ENCODE data around the gene SMIM27. TPM values are rescaled to one million over a fixed set of nuclear protein-coding genes. Genes with fewer than 3 reads are reported as not detected.

The SMIM27 gene
- total and polyA plus RNA-seq, 9 of the 15 experiments (the other 6 are each of a cell fraction or from before 2014, with no cell fraction given), result 2.9 to 16.1 (median 7.9) TPM

DNA sequence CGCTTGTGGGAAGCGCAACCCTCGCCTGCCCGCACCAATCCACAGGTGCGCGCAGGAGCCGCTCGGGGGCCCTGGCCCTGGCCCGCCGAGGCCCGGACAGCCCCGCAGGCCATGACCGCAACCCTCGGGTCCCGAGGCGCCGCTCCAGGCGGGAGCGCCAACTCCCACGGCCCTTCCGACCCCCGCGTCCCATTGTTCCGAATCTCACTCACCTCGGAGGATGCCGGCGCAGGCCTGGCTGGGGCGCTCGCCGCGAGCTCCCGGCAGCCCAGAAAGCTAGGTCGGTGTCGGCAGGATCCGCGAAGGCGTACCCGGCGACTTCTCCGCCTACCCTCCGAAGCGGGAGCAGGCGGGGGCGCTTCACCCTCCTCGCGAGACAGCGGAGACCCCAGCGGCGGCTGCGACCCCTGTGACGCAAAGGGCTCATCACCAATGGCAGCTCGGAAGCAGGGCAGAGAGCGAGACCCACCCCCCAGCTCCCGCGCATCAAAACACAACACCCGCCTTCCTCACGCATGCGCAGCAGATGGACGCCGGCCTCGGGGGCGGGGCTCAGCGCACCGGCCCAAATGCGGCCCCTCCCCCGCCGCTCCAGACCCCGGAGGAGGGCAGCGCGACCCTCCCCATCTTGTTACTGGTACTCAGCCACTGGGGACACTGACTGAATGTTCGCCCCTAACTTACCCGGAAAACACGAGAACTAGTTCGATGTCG lies 1.4 kb upstream of the SMIM27 start (continued):
- TF ChIP-seq ZNF277 (CRISPR knock-in tag; IDR thresholded peaks at IDR 0.05; ENCODE audit: borderline replicate concordance) (no peak), MEIS2 (IDR thresholded peaks at IDR 0.05; ENCODE audit: partially characterized antibody) (peak; percentile 77), ZBTB7A (IDR thresholded peaks at IDR 0.05; ENCODE audit: borderline replicate concordance, control insufficient read depth, low read depth, low read length) (peak; percentile 99), KDM1A (IDR thresholded peaks at IDR 0.05) (no peak), MIER1 (IDR thresholded peaks at IDR 0.05; ENCODE audit: low read depth) (no peak), ZFX (CRISPR knock-in tag; IDR thresholded peaks at IDR 0.05) (peak; percentile 56), MYBL2 (IDR thresholded peaks at IDR 0.05; ENCODE audit: low read depth) (no peak), MYBL2 (CRISPR knock-in tag; IDR thresholded peaks at IDR 0.05; ENCODE audit: borderline replicate concordance) (no peak), ZNF57 (CRISPR knock-in tag; IDR thresholded peaks at IDR 0.05) (no peak), NRF1 (conservative IDR thresholded peaks at IDR 0.05 in 1 of 2, IDR thresholded peaks at IDR 0.05 in 1 of 2) (peak; percentile 95 to 96), SMAD4 (CRISPR knock-in tag; conservative IDR thresholded peaks at IDR 0.05) (no peak), FOXK2 (conservative IDR thresholded peaks at IDR 0.05 in 1 of 2, IDR thresholded peaks at IDR 0.05 in 1 of 2; ENCODE audit: low read depth in 2 of 2) (peak; percentile 69 to 85), HDAC6 (IDR thresholded peaks at IDR 0.05; ENCODE audit: low read depth, low read length) (no peak), GABPB1 (CRISPR knock-in tag; IDR thresholded peaks at IDR 0.05) (no peak; the same call in 1 of the 2 replicates), ZNF41 (CRISPR knock-in tag; conservative IDR thresholded peaks at IDR 0.05) (no peak), ZNF217 (CRISPR knock-in tag; IDR thresholded peaks at IDR 0.05) (no peak), SAP30 (IDR thresholded peaks at IDR 0.05; ENCODE audit: borderline replicate concordance, insufficient read depth, low read depth, low read length, poor library complexity, severe bottlenecking) (peak; percentile 36), SRSF7 (optimal IDR thresholded peaks at IDR 0.05; ENCODE audit: low read depth, low read length) (no peak), KAT8 (IDR thresholded peaks at IDR 0.05; ENCODE audit: low read depth) (no peak), ZNF695 (CRISPR knock-in tag; IDR thresholded peaks at IDR 0.05) (no peak), RBFOX2 (IDR thresholded peaks at IDR 0.05; ENCODE audit: low read depth, low read length) (peak; percentile 65), MYC (IDR thresholded peaks at IDR 0.05; ENCODE audit: low read depth, low read length) (0 out of 2 replicates have a peak, but pooled peaks have one; percentile 4), MYC (CRISPR knock-in tag; IDR thresholded peaks at IDR 0.05; ENCODE audit: borderline replicate concordance, low read depth) (no peak), EGR1 (conservative IDR thresholded peaks at IDR 0.05) (peak; percentile 23; the same call in 1 of the 2 replicates), POLR2AphosphoS2 (IDR thresholded peaks at IDR 0.05; ENCODE audit: low read length) (no peak), MAZ (CRISPR knock-in tag; conservative IDR thresholded peaks at IDR 0.05 in 1 of 2, IDR thresholded peaks at IDR 0.05 in 1 of 2) (peak; percentile 39 to 47; a peak in 1 of 4 replicates), CTBP1 (IDR thresholded peaks at IDR 0.05; ENCODE audit: borderline replicate concordance) (peak; percentile 45; the same call in 1 of the 2 replicates), ZNF212 (CRISPR knock-in tag; IDR thresholded peaks at IDR 0.05) (no peak), TGIF2 (CRISPR knock-in tag; IDR thresholded peaks at IDR 0.05) (0 out of 2 replicates have a peak, but pooled peaks have one; percentile 21), ZNF408 (CRISPR knock-in tag; IDR thresholded peaks at IDR 0.05; ENCODE audit: low read depth) (no peak)
